MM.1S (cell line): ENCODE data around the gene PI4K2A.

ENCODE experiments used
- EZH2 ChIP-seq: fragments of 300-600 bp; sonication (generic); optimal IDR thresholded peaks from 2 replicates; pipeline ENCODE3; 2017; ENCODE audit warnings: low read depth, mild to moderate bottlenecking, antibody characterized with exemption, low read length, mixed read lengths
- EZH2phosphoT487 ChIP-seq: fragments of 300-600 bp; sonication (generic); IDR thresholded peaks from 2 replicates; pipeline ENCODE4 v1.6.1; 2018; ENCODE audit warnings: antibody characterized with exemption, low read length
- TF ChIP-seq, protein P1 (sequence below): fragments of 300-600 bp; sonication (generic); IDR thresholded peaks from 2 replicates; pipeline ENCODE4 v1.5.1; 2016; ENCODE audit warnings: antibody characterized with exemption, low read length, mixed read lengths

DNA sequence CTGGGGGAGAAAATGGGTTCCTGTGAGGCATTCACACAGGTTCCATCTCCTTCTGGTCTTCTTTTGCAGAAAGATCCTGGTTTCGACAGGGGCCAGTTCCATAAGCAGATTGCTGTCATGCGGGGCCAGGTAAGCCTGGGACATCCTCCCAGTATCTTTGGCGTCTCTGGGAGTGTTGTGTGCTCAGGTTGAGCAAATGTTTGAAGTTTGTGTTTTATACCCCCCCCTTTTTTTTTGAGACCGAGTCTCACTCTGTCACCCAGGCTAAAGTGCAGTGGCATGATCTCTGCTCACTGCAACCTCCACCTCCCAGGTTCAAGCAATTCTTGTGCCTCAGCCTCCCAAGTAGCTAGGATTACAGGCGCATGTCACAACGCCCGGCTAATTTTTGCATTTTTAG, 26.5 kb downstream of the PI4K2A start:
- TF ChIP-seq, protein P1, sequence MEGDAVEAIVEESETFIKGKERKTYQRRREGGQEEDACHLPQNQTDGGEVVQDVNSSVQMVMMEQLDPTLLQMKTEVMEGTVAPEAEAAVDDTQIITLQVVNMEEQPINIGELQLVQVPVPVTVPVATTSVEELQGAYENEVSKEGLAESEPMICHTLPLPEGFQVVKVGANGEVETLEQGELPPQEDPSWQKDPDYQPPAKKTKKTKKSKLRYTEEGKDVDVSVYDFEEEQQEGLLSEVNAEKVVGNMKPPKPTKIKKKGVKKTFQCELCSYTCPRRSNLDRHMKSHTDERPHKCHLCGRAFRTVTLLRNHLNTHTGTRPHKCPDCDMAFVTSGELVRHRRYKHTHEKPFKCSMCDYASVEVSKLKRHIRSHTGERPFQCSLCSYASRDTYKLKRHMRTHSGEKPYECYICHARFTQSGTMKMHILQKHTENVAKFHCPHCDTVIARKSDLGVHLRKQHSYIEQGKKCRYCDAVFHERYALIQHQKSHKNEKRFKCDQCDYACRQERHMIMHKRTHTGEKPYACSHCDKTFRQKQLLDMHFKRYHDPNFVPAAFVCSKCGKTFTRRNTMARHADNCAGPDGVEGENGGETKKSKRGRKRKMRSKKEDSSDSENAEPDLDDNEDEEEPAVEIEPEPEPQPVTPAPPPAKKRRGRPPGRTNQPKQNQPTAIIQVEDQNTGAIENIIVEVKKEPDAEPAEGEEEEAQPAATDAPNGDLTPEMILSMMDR = no peak
- no peak for TF ChIP-seq EZH2phosphoT487
- no peak for TF ChIP-seq EZH2
